GM12801 (cell line): ENCODE measurements around the gene COX4I2.

Experiments used
- CTCF ChIP-seq: IDR thresholded peaks from one replicate; pipeline ENCODE4 v1.5.1; 2011; ENCODE audit warnings: control low read depth; ENCODE audit not compliant: insufficient read length; ENCODE audit errors: extremely low read depth

COX4I2 gene

GRCh38 chr20:31641391-31641790 is 3.7 kb downstream of the COX4I2 start:
- TF ChIP-seq CTCF = no peak

DNA sequence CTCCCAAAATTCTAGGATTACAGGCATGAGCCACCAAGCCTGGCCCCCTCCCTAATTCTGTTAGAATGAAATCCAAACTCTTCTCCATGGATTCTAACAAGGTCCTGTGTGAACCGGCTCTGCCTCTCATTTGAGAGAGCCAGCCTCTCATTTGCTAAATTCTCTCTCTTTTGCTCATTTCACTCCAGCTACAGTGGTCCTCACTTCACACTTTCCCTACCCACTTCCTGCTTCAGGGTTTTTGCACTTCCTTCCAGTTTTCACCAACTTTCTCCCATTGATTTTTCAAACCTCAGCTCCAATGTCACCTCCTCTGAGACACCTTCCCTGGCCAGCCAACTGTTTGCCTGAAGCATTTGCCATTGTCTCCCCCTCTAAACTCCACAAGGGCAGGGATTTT is 5.1 kb downstream of the COX4I2 start:
- no peak for TF ChIP-seq CTCF

- no peak for TF ChIP-seq CTCF
Measured at GRCh38 chr20:31643522-31643921, 5.8 kb downstream of the COX4I2 start.

DNA sequence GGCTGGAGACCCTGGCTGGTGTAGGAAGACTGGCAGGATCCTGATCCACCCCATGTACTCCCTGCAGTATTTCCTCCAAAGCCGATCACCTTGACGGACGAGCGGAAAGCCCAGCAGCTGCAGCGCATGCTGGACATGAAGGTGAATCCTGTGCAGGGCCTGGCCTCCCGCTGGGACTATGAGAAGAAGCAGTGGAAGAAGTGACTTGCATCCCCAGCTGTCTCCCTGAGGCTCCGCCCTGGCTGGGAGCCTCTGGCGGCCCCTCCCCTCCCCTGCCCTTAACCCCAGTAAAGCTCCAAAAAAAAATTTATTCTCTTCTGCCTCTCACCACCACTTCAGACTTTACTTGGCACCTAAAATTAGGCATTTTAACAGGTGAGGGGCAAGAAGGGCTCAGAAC is 7.0 kb downstream of the COX4I2 start:
- TF ChIP-seq CTCF = no peak

GRCh38 chr20:31652917-31653396 is 15.2 kb downstream of the COX4I2 start:
- no peak for TF ChIP-seq CTCF

DNA sequence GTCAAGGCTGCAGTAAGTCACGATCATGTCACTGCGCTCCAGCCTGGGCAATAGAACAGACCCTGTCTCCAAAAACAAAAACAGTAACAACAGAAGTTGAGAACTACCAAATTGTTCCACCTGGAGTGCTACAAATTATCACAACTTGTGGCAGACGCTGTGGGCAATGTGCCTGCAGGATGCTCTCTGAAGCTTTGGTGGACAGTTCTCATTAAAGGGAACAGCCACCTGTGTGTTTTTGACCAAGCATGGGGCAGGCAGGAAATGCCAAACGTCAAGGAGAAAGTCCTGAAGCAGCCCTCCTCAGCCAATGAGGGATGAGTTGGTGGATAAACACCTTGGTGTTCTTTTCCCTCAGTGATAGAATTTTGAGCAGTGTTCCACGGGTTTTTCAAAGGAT is 15.8 kb downstream of the COX4I2 start:
- TF ChIP-seq CTCF = no peak

GRCh38 chr20:31654534-31654933 is 16.8 kb downstream of the COX4I2 start:
- TF ChIP-seq CTCF = no peak

- TF ChIP-seq CTCF = no peak
Measured at GRCh38 chr20:31661625-31662371, 24.1 kb downstream of the COX4I2 start.
